NT2/D1 (cell line): ENCODE data around the gene PPP1R9A.

ENCODE experiments used
- SUZ12 ChIP-seq: IDR thresholded peaks from 2 replicates; pipeline ENCODE4 v1.6.1; 2011; ENCODE audit not compliant: insufficient read length, insufficient read depth; ENCODE audit errors: extremely low read depth
- YY1 ChIP-seq: IDR thresholded peaks from 2 replicates; pipeline ENCODE4 v1.6.1; 2011; ENCODE audit not compliant: insufficient read length, insufficient read depth
- ZNF274 ChIP-seq: IDR thresholded peaks from 2 replicates; pipeline ENCODE4 v1.6.1; 2011; ENCODE audit warnings: mild to moderate bottlenecking, low read depth, low read length

DNA sequence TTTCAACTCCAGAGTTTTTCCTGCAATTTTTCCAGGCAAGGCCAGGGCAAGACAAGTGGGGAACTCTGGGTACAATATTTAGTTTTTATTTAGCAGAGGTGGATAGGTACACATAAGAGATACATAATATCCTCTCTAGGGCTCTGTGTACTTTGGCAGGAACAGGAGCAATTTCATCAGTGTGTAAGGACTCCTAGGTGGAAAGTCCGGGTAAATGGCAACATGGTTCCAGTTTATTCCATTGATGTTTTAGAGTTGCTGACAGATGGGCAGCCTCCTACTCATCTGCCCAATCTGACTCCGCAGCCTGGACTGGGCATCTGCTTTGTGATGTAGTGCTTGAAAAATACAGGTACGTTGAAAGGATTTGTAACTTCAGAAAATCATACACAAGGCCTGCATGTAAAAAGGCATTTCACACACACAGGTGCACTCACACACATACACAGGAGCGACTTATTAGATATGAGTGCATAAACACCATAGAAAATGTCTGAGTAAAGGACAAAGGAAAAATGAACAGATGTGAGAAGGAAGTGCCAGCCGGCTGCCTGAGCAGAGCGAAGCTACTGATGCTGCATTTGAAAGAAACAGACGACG lies 411.2 kb downstream of the PPP1R9A start:
- TF ChIP-seq SUZ12 = no peak
- no peak for TF ChIP-seq ZNF274
- TF ChIP-seq YY1 = no peak
